NCI-H82 treated with DMSO at 0.1 percent for 48 hours (cell line): ENCODE results near the gene SERPINA5.
"Not testable (repeated sequence)": the region's sequence is repeated elsewhere in the genome, so short reads cannot be mapped to it uniquely, and the experiment has no call there.

Experiments used
- DNase-seq: peaks from one replicate; lab custom pipeline; 2025; ENCODE audit not compliant: unreplicated experiment; lab: John Stamatoyannopoulos, UW

Gene SERPINA5

DNA sequence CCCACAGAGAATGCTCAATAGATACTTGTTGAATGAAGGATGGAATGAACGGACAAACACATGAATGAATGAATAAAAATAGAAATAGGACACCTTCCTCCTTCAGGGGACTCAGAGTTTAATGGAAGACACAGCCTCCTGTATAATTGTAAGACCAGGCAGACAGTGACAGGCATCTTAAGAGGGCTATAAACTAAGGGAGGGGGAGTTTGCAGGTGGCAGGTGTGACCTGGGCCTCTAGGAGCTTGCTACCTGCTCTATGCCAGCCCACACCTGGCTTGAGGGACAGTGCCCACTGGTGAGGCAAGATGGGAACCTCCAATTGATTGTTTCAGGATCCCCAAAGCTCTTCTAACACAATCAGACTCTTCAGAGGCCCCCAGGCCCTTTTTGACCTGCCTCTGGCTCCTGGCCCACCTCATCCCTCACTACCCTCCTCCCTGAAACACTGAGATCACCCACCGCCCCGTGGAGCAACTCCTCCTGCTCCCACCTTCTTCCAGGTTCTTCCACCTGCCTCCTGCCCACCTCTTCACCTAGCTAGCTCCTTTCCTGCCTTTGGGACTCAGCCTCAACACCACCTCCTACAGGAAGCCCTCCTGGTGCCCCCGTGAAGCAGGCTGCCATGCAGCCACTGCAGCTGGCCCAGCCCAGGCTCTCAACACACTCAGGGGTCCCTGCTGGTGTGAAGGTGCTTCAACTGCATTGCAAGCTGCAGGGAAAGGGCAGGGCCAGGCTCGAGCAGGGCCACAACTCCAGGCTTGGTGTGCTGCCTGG is 40.3 kb downstream of the SERPINA5 start:
- DNase-seq = no peak

GRCh38 chr14:94622653-94623421 is 41.6 kb downstream of the SERPINA5 start:
- no peak for DNase-seq

DNA sequence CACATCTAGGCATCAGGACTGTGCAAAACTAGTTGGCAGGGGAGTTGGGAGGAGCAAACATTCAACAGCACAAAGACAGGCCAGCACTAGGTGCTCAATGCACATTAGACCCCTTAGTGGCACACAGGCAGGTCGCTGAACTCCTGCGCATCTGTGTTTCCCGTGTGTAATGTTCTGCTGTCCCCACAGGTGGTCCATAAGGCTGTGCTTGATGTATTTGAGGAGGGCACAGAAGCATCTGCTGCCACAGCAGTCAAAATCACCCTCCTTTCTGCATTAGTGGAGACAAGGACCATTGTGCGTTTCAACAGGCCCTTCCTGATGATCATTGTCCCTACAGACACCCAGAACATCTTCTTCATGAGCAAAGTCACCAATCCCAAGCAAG is 42.2 kb downstream of the SERPINA5 start:
- DNase-seq = no peak

DNA sequence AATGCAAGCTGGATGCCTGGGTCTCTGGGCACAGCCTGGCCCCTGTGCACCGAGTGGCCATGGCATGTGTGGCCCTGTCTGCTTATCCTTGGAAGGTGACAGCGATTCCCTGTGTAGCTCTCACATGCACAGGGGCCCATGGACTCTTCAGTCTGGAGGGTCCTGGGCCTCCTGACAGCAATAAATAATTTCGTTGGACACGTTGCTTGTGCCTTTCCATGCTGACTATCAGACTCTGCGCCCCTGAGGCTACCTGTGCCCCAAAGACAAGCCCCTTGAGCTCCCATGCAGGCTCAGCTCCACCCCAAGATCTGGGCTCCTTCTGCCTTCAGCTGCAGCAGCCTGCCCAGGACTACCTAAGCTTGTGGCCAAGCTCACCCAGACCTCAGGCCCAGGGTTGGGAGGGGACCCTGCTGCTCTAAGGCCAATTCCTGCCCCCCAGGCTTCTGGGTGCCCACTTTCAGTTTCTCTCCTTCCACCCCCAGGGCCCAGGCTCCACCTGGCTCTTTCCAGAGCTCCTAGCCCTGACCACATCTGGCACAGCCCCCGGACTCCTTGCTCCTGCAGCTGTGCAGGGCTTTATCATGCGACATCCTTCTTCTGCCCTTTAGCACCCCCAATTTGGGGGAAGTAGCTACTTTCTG is 42.8 kb downstream of the SERPINA5 start:
- DNase-seq = no peak

DNA sequence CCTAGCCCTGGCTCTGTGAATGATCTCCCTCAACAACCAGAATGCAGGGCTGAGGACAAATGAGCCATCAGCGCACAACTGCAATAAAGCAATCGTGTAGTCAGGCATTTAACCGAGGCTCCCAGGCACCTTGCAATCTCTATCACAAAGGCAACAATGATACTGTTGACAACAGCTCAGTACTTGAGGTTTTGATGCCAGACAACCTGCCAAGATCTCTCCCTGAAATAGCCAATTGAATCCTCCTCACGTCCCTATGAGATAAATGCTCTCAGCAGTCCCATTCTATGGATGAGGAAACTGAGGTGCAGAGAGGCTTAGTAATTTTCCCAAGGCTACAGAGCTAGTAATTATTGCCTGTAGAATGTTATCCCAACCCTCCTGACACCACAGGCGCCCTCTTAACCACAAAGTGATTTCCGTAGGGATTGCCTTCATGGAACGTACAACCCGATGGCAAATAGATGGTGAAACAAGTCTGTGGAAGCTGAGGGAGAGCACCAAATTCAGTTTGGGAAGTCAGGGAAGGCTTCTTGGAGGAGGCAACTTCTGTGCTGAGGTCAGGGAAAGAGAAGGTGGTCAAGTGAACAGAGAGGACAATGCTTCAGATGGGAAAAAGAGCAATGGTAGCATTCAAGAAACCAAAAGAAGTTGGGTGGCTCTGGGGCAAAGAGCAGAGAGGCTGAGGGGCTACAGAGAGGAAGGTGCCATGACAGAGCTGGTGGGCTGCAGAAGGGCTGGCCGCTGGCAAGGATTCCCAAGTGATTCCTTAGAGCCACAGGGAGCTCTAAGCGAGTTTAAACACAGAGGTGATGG is 43.5 kb downstream of the SERPINA5 start:
- no peak for DNase-seq

DNA sequence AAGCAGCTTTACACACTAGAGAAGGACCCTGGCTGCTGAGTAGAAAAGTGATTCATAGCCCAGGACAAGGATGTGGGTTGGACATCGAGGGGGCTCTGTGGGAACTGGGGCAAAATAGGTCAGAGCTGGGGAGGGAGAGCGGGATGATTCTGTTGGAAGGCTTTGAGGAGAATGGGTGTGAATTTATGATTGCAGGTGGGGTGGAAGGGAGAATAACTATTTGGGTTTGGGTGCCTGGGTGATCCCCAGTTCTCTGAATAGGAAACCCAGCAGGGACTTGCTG is 44.1 kb downstream of the SERPINA5 start:
- DNase-seq = no peak

GRCh38 chr14:94628578-94628977 is 47.4 kb downstream of the SERPINA5 start:
- no peak for DNase-seq

- no peak for DNase-seq
Observed at GRCh38 chr14:94630396-94630795, 49.2 kb downstream of the SERPINA5 start.

DNA sequence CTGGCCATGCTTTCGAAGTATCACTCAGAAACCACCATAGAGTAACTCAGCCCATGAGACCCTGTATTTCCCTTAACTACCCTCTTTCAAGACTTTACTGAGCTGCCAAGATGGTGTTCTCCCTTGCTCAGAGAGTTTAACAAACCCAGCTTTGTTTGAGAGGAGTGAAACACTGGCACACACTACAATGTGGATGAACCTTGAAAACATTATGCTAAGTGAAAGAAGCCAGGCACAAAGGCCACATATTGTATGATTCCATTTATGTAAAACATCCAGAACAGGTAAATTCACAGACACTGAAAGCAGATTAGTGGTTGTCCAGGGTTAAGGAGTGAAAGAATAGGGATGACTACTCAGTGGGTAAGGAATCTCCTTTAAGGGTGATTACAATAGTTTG is 49.8 kb downstream of the SERPINA5 start:
- no peak for DNase-seq

DNA sequence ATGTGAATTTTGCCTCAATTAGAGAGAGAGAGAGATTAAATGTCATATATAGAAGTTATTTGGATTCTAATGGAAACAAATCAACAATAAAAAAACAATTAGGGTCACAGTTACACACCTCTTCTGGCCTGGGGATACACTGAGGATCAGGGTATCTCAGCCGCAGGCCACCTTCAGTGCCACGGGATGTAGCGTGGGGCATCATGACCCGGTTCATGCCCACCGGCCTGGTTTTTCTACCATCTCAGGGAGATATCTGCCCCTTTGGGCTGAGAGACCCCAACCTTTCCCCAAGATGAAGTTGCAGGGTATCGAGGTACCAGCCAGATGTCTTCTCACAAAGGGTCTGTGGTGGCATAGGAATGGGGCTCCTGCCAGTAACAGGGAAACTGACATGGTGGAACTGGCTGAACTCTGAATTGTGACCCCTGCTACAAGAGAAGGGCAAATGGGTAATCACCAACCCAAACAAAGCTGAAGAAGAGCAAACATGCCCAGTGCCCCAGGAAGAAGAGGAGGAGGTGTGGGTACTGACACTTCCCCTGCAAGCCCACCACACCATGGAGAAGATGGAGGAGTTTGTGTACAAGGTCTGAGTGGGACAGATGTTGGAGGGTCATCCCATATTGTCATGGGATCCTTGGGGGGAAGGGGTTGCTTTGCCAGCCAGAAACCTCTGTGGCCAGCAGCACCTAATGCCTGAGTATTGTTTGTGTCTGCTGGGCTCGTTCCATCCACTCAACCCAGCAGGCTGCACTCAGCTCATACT is 50.5 kb downstream of the SERPINA5 start:
- DNase-seq = no peak

DNA sequence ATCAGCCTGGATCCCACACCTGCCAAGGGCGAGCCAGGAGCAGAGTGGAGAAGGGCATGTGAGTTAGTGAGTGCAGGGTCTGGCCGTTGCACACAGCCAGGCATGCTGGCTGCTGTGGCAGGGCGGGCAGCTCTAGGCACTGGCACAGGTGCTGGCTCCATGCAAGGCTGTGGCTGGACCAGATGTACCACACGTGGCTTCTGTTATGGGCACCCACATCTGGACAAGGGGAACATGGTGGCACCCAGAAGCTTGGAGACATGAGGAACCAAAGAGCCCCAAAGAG is 51.0 kb downstream of the SERPINA5 start:
- no peak for DNase-seq

DNA sequence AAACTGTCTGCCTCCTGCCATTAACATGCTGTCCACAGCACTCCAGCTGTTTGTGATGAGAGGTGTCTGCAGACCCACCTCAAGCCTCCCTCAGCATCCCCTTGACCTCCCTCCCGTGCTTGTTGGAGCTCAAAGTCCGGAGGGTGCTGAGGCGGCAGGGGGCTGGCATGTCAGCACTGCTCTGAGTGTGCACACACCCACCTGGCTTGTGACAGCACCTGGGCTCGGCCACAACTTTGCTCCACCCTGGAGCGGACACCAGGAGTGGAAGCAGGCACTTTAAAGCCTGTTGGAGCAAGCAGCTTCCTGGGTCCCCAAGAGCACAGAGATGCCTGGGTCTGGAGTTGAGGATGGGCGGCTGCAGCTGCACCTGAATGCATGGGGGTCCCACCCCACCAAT is 51.9 kb downstream of the SERPINA5 start:
- no peak for DNase-seq

DNA sequence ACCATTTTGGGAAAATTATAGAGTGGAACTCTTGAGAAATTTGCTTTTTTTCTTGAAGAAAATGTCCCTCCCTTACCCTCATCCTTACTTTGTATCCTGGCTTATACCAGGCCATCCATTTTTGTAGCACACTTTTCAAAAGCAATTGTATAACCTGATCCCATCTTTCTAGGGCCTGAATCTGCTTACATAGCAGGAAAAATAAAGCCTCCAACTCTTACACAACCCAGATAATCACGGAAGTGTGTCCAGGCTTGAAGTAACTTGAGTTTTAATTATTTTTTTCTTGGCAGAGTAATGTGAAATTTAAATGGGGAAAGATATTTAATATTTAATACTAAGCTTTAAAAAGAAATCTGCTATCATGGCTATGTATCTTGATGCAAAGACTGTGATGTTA is 53.9 kb downstream of the SERPINA5 start:
- DNase-seq = no peak

DNA sequence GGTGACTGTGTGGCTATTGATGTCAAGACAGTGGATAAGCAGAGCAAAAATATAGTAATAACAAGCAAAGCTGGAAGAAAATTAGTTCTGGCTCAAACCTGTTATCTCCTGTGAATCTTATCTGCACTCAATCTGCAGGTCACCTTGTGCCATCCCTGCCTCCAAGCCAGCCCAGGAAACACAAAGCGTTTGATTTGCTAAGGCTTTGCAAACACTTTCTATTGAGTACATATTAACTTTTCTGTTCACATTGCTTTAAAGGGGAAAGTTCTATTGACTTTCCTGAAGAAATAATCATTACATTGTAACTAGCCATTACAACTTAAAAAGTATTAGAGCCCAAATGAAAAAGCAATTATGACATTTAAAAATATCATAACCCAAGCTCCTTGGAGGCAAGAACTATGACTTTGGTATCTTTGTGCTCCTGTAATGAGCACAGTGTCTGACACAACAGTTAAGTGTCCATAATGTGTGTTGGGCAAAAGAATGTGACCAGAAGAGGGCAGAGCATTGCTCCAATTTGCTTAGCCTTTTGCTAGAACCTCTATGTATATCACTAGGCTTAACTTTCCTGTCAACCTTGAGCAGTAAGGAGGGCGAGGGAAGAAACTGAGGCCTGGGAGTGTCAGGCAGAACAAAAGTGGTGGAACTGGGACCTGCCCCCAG is 55.7 kb downstream of the SERPINA5 start:
- DNase-seq = no peak

- DNase-seq = not testable (repeated sequence)
Observed at GRCh38 chr14:94637814-94638213, 56.6 kb downstream of the SERPINA5 start.

GRCh38 chr14:94638339-94638738 is 57.1 kb downstream of the SERPINA5 start:
- DNase-seq = no peak

DNA sequence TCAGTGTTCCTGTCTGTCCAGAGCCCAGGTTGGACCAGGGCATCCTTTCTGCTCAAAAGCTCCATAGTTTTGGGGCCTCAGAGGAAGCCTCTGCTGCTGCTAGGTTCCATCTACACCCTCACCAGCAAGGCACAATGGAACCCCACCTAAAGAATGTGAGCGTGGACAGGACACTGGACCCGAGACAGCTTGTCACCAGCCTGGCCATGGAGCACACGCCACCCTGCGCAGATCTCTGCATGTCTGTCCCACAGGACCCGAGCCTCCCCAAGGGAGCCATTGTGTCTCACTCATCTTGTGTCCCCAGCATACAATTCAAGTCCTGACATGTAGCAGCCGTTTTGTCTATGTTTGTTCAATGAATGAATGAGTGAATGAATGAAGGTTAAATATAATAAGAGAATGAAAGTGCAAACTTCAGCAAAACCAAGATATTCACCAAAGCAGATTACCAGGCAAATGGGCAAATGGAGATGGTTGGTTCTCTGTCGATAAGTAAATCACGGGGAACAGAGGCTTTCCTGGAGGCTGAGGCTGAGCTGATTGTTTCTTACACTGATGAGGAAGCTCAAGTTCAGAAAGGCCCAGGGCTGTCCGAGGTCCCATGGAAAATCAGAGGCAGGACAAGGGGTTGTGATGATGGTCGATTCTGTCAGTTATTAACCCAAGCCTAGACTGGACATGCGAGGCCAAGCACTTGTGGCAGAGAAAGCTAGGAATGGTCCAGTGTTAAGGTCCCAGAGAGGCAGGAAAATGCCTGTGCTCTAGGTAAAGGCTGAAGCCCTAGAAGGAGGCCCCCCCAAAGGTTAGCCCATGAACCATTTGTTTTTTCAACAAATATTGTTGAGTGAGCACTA is 58.0 kb downstream of the SERPINA5 start:
- no peak for DNase-seq

- no peak for DNase-seq
Observed at GRCh38 chr14:94640721-94641631, 59.8 kb downstream of the SERPINA5 start.

DNA sequence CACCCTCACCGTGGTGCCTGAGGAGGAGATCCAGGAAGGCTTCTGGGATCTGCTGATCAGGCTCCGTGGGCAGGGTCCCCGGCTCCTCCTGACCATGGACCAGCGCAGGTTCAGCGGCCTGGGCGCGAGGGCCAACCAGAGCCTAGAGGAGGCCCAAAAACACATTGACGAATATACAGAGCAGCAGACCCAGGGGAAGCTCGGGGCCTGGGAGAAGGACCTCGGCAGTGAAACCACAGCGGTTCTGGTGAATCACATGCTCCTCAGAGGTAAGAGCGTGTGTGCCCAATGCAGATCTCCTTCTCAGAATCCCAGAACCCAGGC is 60.4 kb downstream of the SERPINA5 start:
- no peak for DNase-seq
